RKO (cell line): ENCODE results near the gene FAM181A.

Source experiments
- DNase-seq: peaks from one replicate; pipeline ENCODE4 v3.0.0-alpha.2; 2016; ENCODE audit warnings: low spot score

Gene FAM181A

DNA sequence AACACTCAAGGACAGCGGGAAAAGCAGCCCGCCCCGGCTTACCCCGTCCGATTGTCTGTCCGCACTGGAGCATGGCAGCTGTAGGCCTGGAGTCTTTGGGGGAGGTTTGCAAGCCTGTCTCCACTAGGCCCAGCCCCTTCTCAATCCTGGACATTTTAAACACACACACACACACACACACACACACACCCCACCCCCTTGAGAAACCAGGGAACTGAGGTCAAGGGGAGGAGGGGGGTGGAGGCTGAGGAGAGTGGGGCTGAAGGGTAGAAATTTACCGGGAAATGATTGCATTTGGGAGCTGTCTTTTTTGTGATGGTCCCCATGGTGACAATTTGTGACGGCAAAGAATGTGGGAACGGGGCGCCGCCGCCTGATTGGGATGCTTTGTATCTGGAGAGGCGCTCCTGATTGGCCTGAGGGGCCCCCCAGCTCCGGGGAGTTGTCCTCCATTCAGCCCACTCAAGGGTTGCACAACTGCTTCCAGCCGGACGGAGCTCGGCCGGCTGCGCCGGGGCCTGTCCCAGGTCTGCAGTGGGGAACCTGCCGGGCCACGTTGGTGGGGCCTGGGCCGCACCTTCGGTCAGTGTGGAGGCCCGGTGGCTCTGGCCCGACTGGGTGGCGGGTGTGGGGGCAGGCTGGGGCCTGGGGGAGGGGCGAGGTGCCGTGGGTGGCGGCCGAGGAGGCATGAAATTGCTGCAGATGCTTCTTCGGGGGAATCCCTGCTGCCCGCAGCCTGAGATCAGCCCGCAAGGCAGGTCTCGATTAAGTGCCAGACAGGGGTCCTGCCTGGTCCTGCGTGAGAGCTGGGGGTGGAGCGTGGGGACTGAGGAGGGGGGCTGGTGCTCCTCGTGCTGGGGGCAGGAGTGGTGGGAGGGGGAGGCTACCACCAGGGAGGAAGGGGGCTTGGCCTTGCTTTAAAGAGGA lies at the start of gene FAM181A:
Gene FAM181A, plus strand, starts transcription at position 472 of the 927 bp plus-strand sequence. CDS start 942 bp downstream, outside the sequence.
- DNase-seq = no peak

GRCh38 chr14:93878212-93878611 lies 48.9 kb upstream of the FAM181A start:
- no peak for DNase-seq

GRCh38 chr14:93878871-93879270 lies 48.3 kb upstream of the FAM181A start:
- DNase-seq = no peak

DNA sequence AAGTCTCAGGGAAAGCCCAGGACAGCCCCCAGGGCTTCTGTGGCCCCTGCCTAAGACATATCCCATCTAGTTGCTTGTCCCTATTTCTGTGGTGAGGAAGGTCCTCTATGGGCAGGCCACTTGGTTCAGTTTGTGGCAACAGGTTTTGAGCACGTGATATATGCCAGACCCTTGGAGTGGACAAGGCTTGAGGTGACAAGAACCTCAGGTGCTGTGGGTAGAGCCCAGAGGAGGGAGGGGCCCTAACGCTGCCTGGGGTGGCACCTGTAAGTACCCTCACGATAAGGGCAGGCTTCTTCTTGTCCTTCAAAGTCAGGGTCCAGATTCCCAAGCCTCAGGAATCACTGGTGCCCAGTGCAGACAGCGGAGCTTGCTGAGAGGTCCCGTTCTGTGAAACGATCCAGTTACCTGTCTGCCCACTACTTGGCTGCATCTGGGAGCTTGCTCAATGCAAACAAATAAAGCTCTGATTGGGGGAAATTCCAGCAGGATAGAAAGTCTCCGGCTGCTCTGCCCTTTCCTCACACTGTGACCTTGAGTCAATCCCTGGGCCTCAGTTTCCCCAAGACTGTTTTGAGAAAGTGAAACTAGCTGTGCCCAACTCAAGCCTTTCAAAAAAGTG lies 47.7 kb upstream of the FAM181A start:
- DNase-seq = no peak

GRCh38 chr14:93880021-93880820 lies 46.9 kb upstream of the FAM181A start:
- DNase-seq = no peak

DNA sequence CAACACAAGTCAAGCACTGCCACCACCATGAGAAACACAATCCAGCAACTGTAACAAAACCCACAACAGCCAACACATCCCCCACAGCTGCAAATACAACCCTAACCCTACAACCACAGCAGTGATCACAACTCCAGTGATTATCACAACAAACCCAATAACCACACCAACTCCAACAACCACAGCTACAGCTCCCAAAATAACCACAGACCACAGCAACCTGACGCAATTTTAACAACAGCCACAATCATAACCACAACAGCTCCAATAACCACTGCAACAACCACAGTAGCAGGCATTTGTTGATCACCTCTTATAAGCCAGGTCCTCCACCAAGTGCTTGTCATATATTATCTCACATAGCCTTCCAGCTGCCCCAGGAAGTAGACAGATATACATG lies 42.2 kb upstream of the FAM181A start:
- no peak for DNase-seq

DNA sequence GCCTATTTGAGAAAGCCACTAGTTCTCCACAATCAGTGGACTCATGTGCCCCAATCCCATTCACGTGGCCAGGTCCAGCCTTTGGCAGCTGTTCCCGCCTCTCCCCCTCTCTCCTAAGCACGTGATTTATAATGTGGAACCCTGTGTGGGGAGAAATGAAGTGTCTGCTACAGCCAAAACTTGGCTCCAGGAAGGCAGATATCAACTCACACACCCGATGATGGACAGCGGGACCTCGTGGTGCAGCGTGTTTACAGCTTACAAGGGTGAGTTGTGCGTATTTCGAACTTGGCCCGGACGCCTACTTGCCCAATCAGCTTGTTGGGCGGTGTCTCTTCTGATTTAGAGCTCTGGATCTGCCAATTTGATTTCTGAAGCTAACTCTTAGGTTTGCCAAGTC lies 38.1 kb upstream of the FAM181A start:
- no peak for DNase-seq

DNA sequence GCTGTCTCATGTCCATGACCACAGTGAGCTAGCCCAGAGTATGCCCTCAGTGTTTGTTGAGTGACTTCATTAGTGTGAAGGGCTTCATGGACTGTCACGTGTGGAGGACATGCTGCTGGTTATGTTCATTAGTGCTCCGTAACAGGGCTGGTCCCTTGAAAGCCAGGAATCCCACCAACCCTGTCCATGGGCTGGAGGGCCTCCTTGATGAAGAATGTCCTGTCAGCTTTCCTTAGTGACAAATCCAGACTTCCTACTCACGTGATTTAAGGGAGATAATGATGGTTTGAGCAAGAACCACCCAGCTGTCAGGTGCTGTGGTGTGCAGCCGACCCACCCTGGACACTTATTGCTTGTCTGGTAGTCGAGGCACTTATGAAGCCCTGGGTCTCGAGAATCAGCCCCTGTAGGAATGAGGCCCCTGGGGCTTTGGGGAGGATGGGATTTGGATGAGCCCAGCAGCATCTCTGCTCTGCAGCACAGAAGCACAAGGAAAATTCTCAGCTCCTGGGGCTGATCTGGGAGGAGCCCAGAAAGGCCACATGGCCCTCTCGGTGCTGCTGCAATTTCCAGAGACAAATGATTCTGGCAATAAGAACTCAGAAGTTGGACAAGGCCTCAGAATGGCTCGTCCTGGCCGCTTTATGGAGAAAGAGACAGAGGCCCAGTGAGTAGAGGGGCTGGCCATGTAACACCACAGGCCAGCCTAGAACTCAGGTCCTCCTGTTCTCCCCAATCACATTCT lies 37.2 kb upstream of the FAM181A start:
- DNase-seq = no peak

GRCh38 chr14:93891756-93892504 lies 35.2 kb upstream of the FAM181A start:
- no peak for DNase-seq

- no peak for DNase-seq
Measured at GRCh38 chr14:93892505-93892839, 34.7 kb upstream of the FAM181A start.

- DNase-seq = peak; percentile 56
Measured at GRCh38 chr14:93892923-93893558, 34.1 kb upstream of the FAM181A start.

GRCh38 chr14:93893661-93894261 lies 33.4 kb upstream of the FAM181A start:
- DNase-seq = no peak

DNA sequence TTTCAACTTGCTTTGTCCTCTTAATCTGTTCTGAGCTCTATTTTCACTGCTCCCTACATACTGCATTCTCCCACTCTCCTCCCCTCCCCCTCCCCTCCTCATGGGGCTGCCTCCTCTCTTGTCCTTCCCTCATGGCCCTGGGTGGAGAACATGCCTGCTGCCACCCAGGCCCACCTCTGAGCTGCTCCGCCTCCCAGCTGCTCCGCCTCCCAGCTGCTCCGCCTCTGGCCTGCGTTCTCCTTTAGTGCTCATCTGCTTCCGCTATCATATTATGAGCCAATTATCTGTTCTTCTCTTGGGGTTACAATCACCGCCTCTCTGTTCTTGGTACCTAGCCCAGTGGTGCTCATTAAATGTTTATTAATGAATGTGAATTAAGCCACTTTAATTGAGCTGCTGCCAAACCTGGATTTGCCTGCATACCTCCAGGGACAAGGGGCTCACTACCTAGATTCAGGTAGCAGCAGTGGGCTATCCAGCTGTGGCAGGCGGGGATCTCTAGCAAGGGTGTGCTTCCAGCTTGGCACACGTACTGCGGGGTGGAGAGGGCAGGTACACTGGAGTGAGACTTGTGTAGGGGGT lies 32.0 kb upstream of the FAM181A start:
- DNase-seq = no peak

DNA sequence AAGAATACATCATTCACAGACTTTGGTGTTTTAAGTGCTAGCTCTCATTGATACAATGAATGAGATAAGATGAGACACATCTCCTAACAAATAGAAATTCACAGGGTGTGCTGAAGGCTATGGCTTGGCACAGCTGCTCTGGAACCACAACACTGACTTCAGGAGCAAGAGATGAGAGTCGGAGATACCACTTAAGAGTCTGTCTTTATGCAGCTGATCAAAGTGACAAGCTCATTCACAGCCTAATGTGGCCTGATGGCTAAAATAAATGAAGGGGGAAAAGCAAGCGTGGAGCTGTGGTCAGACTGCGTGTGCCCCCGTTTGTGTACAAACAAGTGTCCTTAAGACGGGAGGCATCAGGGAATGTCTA lies 29.7 kb upstream of the FAM181A start:
- DNase-seq = no peak

- no peak for DNase-seq
Measured at GRCh38 chr14:93898081-93898611, 29.0 kb upstream of the FAM181A start.

DNA sequence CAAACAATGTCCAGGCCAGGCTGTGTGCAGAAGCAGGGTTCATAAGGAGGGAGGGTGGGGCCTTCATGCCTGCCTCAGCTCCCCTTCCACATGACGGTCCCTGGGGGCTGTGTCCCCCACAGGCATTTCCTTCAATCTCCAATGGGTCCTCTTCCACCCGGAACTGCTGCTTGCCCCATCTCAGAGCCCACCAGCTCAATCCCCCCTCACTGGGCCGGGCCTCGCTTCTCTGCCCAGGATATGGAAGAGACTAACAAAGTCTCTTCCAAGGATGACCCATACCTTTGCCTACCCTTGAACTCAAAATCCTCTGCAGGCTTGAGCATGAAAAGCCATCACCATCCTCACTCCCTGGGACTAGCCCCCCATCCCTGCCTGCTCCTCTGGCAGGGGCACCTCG lies 28.4 kb upstream of the FAM181A start:
- DNase-seq = no peak

- DNase-seq = no peak
Measured at GRCh38 chr14:93901813-93902212, 25.3 kb upstream of the FAM181A start.

DNA sequence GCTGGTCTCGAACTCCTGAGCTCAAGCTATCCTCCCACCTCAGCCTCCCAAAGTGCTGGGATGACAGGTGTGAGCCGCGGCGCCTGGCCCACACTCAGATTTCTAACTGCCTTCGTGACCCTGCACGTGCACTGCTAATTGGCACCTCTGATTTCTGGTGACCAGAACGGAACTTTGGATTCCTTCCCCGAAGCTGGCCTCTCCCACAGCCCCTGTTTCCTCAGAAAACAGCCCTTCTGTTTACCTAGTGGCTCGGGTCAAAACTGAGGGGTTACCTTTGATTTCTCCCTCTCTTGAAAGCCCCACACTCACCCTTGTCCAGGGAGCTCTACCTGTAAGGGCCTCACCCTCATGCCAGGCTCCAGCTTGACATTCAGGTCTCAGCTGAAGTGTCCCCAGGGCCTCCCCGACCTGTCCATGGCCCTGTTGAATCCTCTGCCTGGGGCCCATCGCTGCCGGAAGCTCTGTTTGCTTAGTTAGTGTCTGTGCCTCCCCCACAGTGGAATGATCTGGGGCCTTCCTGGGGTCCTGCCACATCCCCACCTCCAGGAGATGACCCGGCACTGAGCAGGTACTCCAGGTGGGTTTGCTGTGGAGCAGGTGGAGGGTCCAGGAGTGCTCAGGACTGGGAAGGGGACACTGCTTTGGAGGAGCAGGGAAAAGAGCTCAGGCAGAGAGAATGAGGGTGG lies 24.4 kb upstream of the FAM181A start:
- DNase-seq = no peak
